NT2/D1 (cell line): ENCODE measurements around the gene SSH2.

ENCODE experiments used
- SUZ12 ChIP-seq: IDR thresholded peaks from 2 replicates; pipeline ENCODE4 v1.6.1; 2011; ENCODE audit not compliant: insufficient read length, insufficient read depth; ENCODE audit errors: extremely low read depth
- ZNF274 ChIP-seq: IDR thresholded peaks from 2 replicates; pipeline ENCODE4 v1.6.1; 2011; ENCODE audit warnings: mild to moderate bottlenecking, low read depth, low read length

DNA sequence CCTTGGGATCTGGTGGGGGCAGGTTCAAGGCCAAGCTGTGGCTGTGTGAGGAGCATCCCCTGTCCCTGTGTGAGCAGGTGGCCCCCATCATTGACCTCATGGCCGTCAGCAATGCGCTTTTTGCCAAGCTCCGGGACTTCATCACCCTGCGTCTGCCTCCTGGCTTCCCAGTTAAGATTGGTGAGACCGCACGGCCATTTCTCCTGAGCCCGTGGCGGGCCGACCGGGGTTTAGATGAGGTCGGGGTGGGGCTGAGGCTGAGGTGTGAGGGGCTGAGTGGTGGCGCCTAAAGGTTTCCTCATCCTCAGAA lies 318.0 kb downstream of the SSH2 start:
- TF ChIP-seq SUZ12 (no peak), ZNF274 (no peak)
